ENCODE data around the gene PPP2R2B.
"Not testable (repeated sequence)": the region's sequence is repeated elsewhere in the genome, so short reads cannot be mapped to it uniquely, and the experiment has no call there.

PPP2R2B gene

DNA sequence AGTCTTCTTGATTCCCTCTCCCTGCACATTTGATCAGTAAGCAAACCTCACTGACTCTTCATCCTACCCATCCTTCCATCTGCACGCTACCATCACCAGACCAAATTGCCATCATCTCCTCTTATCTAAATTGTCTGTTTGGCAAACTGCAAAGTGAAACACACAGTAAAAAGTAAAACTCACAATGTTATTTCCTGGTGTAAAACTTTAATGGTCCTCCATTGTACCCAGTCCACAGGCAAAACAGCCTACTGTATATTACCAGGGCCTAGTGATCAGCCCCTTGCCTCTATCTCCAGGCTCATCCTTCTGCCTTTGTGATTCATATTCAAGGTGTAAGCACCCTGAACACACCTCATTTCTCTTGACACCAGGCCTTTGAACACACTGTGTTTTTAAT, 279.3 kb downstream of the PPP2R2B start:
- DNase-seq, result no peak

- DNase-seq, result no peak
Measured at GRCh38 chr5:146595088-146595487, 283.5 kb downstream of the PPP2R2B start.

GRCh38 chr5:146592352-146592751, 286.2 kb downstream of the PPP2R2B start:
- DNase-seq, result no peak

- no peak for DNase-seq
Measured at GRCh38 chr5:146589028-146589345, 289.6 kb downstream of the PPP2R2B start.

GRCh38 chr5:146588331-146589027, 290.1 kb downstream of the PPP2R2B start:
- no peak for DNase-seq

DNA sequence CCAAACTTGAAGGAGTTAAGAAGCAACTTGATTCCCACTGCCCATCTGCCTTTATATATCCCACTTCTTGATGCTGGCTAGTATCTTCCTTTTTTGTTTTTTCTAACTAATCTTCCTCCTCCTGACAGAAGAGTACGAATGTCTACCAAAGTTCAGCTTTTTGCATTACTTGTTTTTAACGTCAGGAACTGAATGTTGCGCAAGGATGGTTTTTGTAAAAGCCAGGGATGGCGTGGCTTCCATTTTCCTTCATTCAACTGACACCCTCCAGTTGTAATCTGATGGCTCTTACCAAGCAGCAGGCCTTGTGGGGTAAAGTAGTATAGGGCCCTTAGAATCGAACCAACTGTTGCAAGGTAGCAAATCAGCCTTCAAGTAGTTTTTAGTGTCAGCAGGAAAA, 291.8 kb downstream of the PPP2R2B start:
- DNase-seq, result no peak

GRCh38 chr5:146584750-146585149, 293.8 kb downstream of the PPP2R2B start:
- no peak for DNase-seq

GRCh38 chr5:146582051-146582596, 296.4 kb downstream of the PPP2R2B start:
- no peak for DNase-seq

DNA sequence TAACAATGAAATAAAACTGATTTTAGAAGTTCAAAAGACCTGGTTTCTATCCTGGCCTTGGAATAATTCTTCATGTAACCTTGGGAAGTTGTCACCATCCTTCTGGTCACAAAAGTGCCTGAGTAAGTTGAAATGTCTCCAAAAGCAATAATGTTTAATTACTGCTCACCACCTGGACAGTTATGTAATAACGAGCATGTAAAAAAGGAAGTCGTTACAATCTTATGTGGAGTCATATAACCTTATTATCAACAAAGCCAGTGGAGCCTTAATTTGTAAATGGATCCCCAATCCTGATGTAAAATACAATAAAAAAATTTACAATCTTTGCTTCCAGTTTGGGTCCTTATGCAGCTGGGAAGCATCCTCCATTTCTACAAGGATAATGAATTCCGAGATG, 298.3 kb downstream of the PPP2R2B start:
- DNase-seq, result no peak

DNA sequence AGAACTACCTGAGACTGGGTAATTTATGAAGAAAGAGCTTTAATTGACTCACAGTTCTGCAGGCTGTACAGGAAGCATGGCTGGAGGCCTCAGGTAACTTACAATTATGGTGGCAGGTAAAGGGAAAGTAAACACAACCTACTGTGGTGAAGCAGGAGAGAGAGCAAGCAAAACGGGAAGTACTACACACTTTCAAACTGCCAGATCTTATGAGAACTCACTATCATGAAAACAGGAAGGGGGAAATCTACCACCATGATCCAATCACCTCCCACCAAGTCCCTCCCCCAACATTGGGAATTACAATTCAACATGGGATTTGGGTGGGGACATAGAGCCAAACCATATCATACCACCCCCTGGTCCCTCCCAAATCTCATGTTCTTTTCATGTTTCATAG, 303.8 kb downstream of the PPP2R2B start:
- no peak for DNase-seq

DNA sequence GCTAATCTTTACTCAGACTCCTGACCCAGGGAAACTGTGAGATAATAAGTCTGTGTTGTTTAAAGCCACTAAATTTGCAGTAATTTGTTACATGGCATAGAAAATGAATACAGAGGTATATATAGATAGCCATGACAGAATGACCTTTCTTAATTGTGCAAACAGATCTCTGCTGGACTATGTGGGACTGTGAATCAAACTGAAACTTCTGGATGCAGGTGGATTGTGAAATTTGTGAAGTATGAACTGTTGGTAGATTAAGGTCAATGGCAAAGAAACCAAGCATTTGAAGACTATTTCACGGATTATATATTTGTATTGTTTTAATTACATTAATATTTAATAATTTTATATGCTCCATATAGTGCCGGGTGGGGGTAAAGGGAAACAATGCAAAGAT, 310.4 kb downstream of the PPP2R2B start:
- DNase-seq, result no peak

DNA sequence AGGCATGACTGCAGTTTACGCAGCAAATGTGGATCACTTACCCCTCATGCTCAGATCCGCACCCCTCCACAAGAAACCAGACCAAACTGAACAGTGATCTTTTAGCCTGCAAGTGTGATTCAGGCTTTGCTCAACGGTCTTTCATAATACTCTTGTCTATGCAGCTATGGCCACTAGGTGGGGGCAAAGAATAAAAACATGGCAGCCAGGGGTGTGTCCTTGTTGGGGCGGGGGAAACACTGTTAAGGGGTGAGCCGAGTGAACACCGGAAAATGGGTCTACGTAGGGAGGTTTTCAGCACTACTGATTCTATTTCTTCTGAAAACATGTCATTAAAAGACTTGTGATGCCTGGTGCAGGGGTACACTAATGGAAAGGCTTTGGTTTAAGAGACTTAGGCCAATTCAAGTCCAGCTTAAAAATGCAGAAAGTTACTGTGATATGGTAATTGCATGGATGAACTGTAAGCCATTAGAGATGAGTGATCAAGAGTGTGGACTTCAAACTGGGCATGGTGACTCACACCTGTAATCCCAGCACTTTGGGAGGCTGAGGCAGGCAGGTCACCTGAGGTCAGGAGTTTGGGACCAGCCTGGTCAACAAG, 312.7 kb downstream of the PPP2R2B start:
- DNase-seq, result peak; percentile 56

DNA sequence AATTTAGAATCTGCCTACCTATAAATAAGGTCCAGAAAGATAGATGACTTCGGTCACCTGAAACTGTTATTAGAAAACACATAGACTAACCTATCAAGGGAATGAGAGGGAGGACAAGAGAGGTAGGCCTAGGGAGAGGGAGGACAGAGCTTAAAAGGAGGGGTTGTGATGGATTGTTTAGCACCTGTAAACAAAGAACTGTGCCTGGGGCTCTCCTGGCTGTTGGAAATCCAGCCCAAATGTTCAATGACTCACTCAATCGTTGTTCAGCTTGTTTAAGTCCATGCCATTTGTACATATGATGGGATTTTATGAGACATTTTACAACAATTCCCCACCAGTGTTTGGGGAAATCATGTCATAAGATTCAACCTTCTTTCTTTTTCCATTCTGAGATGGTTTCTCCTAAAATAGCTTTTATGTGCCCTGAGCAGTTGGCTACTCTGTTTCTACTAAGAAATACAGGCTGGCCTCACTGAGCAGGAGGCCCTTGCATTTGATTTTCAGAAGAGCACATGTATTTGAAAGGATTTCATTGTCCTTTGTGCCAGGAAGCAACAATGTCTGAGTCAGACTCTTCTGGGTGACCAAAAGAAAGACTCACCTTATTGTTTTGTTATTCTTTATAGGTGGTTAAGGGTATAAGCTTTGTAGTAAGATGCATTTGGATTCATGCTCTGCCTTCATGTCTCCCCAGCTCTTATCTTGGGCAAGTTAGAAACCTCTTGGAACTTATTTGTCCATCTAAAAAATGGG, 314.4 kb downstream of the PPP2R2B start:
- DNase-seq, result no peak

- no peak for DNase-seq
Measured at GRCh38 chr5:146562461-146562860, 316.1 kb downstream of the PPP2R2B start.

DNA sequence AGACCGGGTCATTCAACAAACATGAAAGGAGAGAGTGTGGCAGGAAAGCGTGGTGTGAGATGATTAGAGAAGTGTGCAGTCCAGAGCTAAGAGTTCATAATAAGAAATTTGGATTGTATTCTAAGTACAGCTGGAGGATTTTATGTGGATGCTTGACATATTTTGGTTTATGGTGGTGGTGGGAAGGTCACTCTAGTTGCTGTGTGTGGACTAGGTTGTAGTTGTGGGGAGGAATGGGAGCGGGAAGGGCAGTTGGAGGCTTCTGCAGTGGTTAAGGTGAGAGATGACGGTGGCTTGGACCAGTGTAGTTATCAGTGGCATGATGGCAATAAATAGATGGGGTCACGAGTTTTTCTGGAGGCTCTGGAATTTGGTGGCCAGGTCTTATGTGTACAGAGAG, 316.8 kb downstream of the PPP2R2B start:
- peak; percentile 30 for DNase-seq

- peak; percentile 82 for DNase-seq
Measured at GRCh38 chr5:146560205-146560812, 318.2 kb downstream of the PPP2R2B start.

DNA sequence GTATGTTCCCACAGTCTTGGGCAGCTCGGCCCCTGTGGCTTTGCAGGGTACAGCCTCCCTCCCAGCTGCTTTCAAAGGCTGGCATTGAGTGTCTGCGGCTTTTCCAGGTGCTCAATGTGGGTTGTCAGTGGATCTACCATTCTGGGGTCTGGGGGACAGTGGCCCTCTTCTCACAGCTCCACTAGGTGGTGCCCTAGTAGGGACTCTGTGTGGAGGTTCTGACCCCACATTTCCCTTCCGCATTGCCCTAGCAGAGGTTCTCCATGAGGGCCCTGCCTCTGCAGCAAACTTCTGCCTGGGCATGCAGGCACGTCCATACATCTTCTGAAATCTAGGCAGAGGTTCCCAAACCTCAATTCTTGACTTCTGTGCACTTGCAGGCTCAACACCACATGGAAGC, 321.7 kb downstream of the PPP2R2B start:
- not testable (repeated sequence) for DNase-seq

GRCh38 chr5:146553446-146553845, 325.1 kb downstream of the PPP2R2B start:
- DNase-seq, result no peak

GRCh38 chr5:146549615-146550014, 328.9 kb downstream of the PPP2R2B start:
- DNase-seq, result no peak

DNA sequence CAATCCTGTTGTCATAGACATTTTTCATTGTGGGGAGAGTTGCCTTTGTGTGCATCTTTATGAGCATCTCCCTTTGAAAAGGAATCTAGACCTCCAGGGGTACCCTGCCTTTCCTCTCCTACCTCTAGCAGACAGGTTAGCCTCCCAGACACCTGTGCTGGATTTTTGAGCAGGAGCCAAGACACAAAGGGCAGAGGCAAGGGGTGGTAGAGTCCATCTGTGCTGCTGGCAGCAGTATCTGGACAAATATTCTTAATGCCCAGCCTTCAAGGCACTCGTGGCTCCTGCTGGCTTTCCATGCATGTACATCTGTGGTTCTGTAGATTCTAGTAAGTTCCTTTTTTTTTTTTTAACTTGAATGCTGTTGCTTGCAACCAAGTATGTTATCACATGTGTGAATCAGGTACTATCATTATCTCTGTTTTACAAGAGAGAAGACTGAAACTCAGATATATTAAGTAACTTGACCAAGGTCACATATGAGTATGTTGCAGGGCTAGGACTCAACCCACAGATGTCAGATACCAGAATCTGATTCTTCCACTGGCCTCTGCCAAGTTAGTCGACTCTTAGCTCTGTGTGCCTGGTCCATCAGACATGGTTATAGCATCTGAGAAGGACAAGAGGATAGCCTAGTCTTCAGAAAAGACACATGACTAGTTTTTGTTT, 329.6 kb downstream of the PPP2R2B start:
- DNase-seq, result no peak

- DNase-seq, result no peak
Measured at GRCh38 chr5:146544232-146544631, 334.3 kb downstream of the PPP2R2B start.

GRCh38 chr5:146541958-146542849, 336.4 kb downstream of the PPP2R2B start:
- peak; percentile 51 for DNase-seq

All from fibroblast of skin of scalp (primary cell).